Stimulated activated CD8-positive, alpha-beta memory T cell treated with anti-CD3 and anti-CD28 coated beads, Interleukin-7, amount 100 ng/mL, for 48 hours (primary cell): ENCODE results near the gene ZNF860.
"Not testable (repeated sequence)": the region's sequence is repeated elsewhere in the genome, so short reads cannot be mapped to it uniquely, and the experiment has no call there.

ENCODE experiments used
- DNase-seq, 2 donors: peaks; one replicate each; pipeline ENCODE4 v3.0.0-alpha.2; 2020; ENCODE audit warnings: low read depth in 1 of 2; ENCODE audit errors: extremely low read depth in 1 of 2

The ZNF860 gene

GRCh38 chr3:31960793-31961431 lies 20.6 kb upstream of the ZNF860 start:
- DNase-seq = no peak

- DNase-seq = no peak
Measured at GRCh38 chr3:31962801-31963205, 18.7 kb upstream of the ZNF860 start.

- no peak for DNase-seq
Measured at GRCh38 chr3:31966978-31967591, 14.5 kb upstream of the ZNF860 start.

- no peak for DNase-seq
Measured at GRCh38 chr3:31967592-31967991, 14.0 kb upstream of the ZNF860 start.

- DNase-seq = no peak
Measured at GRCh38 chr3:31968369-31968926, 13.1 kb upstream of the ZNF860 start.

- no peak for DNase-seq
Measured at GRCh38 chr3:31968927-31969418, 12.6 kb upstream of the ZNF860 start.

- DNase-seq = no peak
Measured at GRCh38 chr3:31971607-31972006, 9.9 kb upstream of the ZNF860 start.

- no peak for DNase-seq
Measured at GRCh38 chr3:31973081-31973480, 8.5 kb upstream of the ZNF860 start.

- no peak for DNase-seq
Measured at GRCh38 chr3:31973837-31974236, 7.7 kb upstream of the ZNF860 start.

GRCh38 chr3:31974471-31974870 lies 7.1 kb upstream of the ZNF860 start:
- DNase-seq = no peak

- no peak for DNase-seq
Measured at GRCh38 chr3:31974964-31975363, 6.6 kb upstream of the ZNF860 start.

GRCh38 chr3:31976302-31976701 lies 5.2 kb upstream of the ZNF860 start:
- no peak for DNase-seq

- no peak for DNase-seq
Measured at GRCh38 chr3:31977736-31978135, 3.8 kb upstream of the ZNF860 start.

- DNase-seq = no peak
Measured at GRCh38 chr3:31978553-31978952, 3.0 kb upstream of the ZNF860 start.

- no peak for DNase-seq
Measured at GRCh38 chr3:31979001-31979697, 2.4 kb upstream of the ZNF860 start.

- no peak for DNase-seq
Measured at GRCh38 chr3:31980530-31981205, 882 bp upstream of the ZNF860 start.

GRCh38 chr3:31984321-31984720 lies 2.8 kb downstream of the ZNF860 start:
- DNase-seq = no peak

GRCh38 chr3:31985831-31986230 lies 4.3 kb downstream of the ZNF860 start:
- DNase-seq = no peak

GRCh38 chr3:31988271-31988670 lies 6.7 kb downstream of the ZNF860 start:
- no peak for DNase-seq

- DNase-seq = not testable (repeated sequence)
Measured at GRCh38 chr3:31992995-31993394, 11.4 kb downstream of the ZNF860 start.

GRCh38 chr3:31993843-31994242 lies 12.3 kb downstream of the ZNF860 start:
- no peak for DNase-seq
